CD4-positive, alpha-beta T cell (primary cell): ENCODE results near the gene PDSS2. TPM values are rescaled to one million over a fixed set of nuclear protein-coding genes. Genes with fewer than 3 reads are reported as not detected.

ENCODE experiments used
- ATAC-seq: fragments of 200-7000 bp; cut with Tn5 transposase; one replicate; pipeline ENCODE4 v1.10.0; 2022; ENCODE audit warnings: mild to moderate bottlenecking; ENCODE audit not compliant: poor library complexity
- CTCF ChIA-PET: fragments of 350-600 bp; sonication (Branson Sonifier 250); formaldehyde crosslinking; loops from one replicate; lab custom pipeline; 2021; ENCODE audit warnings: antibody characterized with exemption, inconsistent platforms; lab: Charles Lee
- POLR2A ChIA-PET: fragments of 350-600 bp; sonication (Branson Sonifier 250); formaldehyde crosslinking; loops from one replicate; lab custom pipeline; 2021; ENCODE audit warnings: antibody characterized with exemption, inconsistent platforms; lab: Charles Lee
- DNase-seq, 14 experiments: peaks; one replicate each; pipeline ENCODE4 v3.0.0-alpha.2; 2013 to 2020; ENCODE audit warnings: mixed read lengths in 2 of 14
- H3K27ac ChIP-seq, 2 donors: one replicate each; pipeline versions ENCODE4 v1.5.1 to v1.7.0; 2013; ENCODE audit warnings: low read length in 2 of 2, low read depth in 1 of 2, mild to moderate bottlenecking in 1 of 2
- H3K27me3 ChIP-seq, 2 experiments: 1 replicate in 1 of 2; 2 replicates in 1 of 2; pipeline versions ENCODE4 v1.6.1 to v1.7.0; 2013; ENCODE audit warnings: low read length in 2 of 2, control low read depth in 1 of 2, mild to moderate bottlenecking in 1 of 2, moderate library complexity in 1 of 2; ENCODE audit not compliant: insufficient read depth in 2 of 2, control insufficient read depth in 1 of 2
- H3K36me3 ChIP-seq: one replicate; pipeline ENCODE4 v1.6.1; 2013; ENCODE audit warnings: low read length, control low read depth; ENCODE audit not compliant: insufficient read depth
- H3K4me1 ChIP-seq: one replicate; pipeline ENCODE4 v1.6.1; 2013; ENCODE audit warnings: low read length, control low read depth; ENCODE audit not compliant: insufficient read depth
- H3K4me3 ChIP-seq: one replicate; pipeline ENCODE4 v1.5.1; 2013; ENCODE audit warnings: mild to moderate bottlenecking, low read length, moderate library complexity
- H3K9me3 ChIP-seq, 2 experiments: 1 replicate in 1 of 2; 2 replicates in 1 of 2; pipeline versions ENCODE4 v1.6.1 to v1.7.0; 2013; ENCODE audit warnings: low read length in 2 of 2, mild to moderate bottlenecking in 2 of 2, control low read depth in 1 of 2, moderate library complexity in 1 of 2; ENCODE audit not compliant: control insufficient read depth in 1 of 2, insufficient read depth in 1 of 2
- H3K27ac Mint-ChIP-seq: one replicate; pipeline ENCODE4 v1.8.0; 2020; ENCODE audit warnings: mixed read lengths
- H3K27me3 Mint-ChIP-seq: one replicate; pipeline ENCODE4 v1.8.0; 2021; ENCODE audit warnings: mixed read lengths
- H3K36me3 Mint-ChIP-seq: one replicate; pipeline ENCODE4 v1.8.0; 2021; ENCODE audit warnings: low read depth, mixed read lengths
- H3K4me1 Mint-ChIP-seq: one replicate; pipeline ENCODE4 v1.8.0; 2021; ENCODE audit warnings: low read depth, mixed read lengths
- H3K4me3 Mint-ChIP-seq: one replicate; pipeline ENCODE4 v1.8.0; 2020; ENCODE audit warnings: mild to moderate bottlenecking, mixed read lengths
- H3K9me3 Mint-ChIP-seq: one replicate; pipeline ENCODE4 v1.8.0; 2020; ENCODE audit warnings: mixed read lengths
- intact Hi-C, 2 experiments: fragments of 100-400 bp; cut with DNase I in 1 of 2; cut with micrococcal nuclease in 1 of 2; formaldehyde crosslinking; loops; one replicate each; pipeline versions ENCODE4 v1.15.1 to v1.9.0; 2023 to 2025; cut with DNase I, micrococcal nuclease
- total RNA-seq, 174 experiments: library from RNA in 2 of 174; stranded (reverse) in 2 of 174; gene quantifications; one replicate each; pipeline ENCODE4 v1.2.3 and lab custom pipeline; 2021 to 2026
- TF ChIP-seq, protein P1 (sequence below): fragments of 200-600 bp; IDR thresholded peaks from one replicate; pipeline ENCODE4 v1.8.0; 2022; ENCODE audit warnings: antibody characterized with exemption, mild to moderate bottlenecking

PDSS2 gene
- total RNA-seq, 2 experiments from 2014 or later: 5.8 to 6.6 TPM

DNA sequence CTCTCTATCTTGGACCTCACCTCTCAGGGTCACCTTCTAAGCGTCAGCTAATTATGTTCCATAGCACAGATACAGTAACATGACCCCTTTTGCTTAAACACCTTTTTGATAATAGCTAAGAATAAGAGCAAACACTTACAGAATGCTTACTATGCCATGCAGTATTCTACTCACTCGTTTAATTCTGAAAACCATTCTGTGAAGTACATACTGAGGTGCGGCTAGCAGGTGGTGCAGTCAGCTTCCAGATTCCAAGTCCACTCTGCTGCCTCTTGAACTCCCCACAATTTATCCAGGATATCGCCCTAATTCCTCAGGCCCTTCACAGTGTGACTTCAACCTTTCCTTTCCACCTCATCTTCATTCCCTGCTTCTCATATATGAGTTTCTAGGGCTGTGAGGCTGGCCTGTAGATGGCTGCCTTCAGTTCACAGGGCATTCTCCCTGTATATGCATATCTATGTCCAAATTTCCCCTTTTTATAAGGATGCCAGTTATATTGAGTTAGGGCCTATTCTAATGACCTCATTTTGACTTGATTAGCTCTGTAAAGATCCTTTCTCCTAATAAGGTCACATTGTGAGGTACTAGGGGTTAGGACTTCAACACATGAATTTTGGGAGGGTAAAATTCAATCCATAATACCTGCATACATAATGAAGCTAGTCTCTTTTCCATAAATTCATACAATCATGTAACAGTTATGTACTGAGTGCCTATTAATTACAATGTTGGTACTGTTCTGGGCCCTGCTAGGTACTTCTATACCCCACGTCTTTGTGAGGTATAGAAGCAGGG, 130.1 kb downstream of the PDSS2 start:
- Histone ChIP-seq H3K9me3 (no peaks in the 10 kb centered on the region), H3K27ac (no peak overlapping the region), H3K27me3 (no peaks in the 10 kb centered on the region), H3K4me3 (no peak overlapping the region), H3K36me3 (peaks cover 15% of the 10 kb centered on the region), H3K4me1 (no peaks in the 10 kb centered on the region)
- ATAC-seq (no peak), DNase-seq (no peak)
- ChIA-PET POLR2A (interaction anchor here (0.6 kb wide), 1 partner anchor 488 kb away, joined by 4 read pairs; no protein-coding TSS in a partner anchor), CTCF (no interaction called here)
- intact Hi-C loops: no loop called here
- no peak overlapping the region for H3K27ac Mint-ChIP-seq
- no peak overlapping the region for H3K4me3 Mint-ChIP-seq
- H3K36me3 Mint-ChIP-seq: peaks cover 29% of the 10 kb centered on the region
- H3K27me3 Mint-ChIP-seq: no peaks in the 10 kb centered on the region
- H3K9me3 Mint-ChIP-seq: no peaks in the 10 kb centered on the region
- peaks cover 19% of the 10 kb centered on the region for H3K4me1 Mint-ChIP-seq
- TF ChIP-seq, protein P1, sequence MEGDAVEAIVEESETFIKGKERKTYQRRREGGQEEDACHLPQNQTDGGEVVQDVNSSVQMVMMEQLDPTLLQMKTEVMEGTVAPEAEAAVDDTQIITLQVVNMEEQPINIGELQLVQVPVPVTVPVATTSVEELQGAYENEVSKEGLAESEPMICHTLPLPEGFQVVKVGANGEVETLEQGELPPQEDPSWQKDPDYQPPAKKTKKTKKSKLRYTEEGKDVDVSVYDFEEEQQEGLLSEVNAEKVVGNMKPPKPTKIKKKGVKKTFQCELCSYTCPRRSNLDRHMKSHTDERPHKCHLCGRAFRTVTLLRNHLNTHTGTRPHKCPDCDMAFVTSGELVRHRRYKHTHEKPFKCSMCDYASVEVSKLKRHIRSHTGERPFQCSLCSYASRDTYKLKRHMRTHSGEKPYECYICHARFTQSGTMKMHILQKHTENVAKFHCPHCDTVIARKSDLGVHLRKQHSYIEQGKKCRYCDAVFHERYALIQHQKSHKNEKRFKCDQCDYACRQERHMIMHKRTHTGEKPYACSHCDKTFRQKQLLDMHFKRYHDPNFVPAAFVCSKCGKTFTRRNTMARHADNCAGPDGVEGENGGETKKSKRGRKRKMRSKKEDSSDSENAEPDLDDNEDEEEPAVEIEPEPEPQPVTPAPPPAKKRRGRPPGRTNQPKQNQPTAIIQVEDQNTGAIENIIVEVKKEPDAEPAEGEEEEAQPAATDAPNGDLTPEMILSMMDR: no peak

DNA sequence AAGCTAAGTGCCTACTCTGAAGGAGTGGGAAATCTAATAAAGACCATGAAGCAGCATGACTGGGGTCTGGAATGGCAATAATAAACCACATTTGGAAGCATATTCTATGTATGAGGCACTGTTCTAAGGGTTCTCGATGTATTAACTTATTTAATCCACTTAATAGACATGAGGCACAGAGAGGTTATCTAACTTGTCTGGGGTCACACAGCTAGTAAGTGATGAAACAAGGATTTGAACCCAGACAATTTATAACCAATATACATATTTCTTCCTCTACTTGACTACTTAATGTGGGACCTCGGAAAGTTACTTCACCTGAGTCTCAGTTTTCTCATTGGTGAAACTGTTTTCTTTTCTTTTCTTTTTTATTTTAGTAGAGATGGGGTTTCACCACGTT, 131.3 kb downstream of the PDSS2 start:
- peaks cover 19% of the 10 kb centered on the region for H3K4me1 Mint-ChIP-seq
- no peaks in the 10 kb centered on the region for H3K9me3 Mint-ChIP-seq
- H3K27me3 Mint-ChIP-seq: no peaks in the 10 kb centered on the region
- Histone ChIP-seq H3K4me1 (no peaks in the 10 kb centered on the region), H3K27ac (no peak overlapping the region), H3K9me3 (no peaks in the 10 kb centered on the region), H3K36me3 (peaks cover 7% of the 10 kb centered on the region), H3K4me3 (no peak overlapping the region), H3K27me3 (no peaks in the 10 kb centered on the region)
- ATAC-seq (no peak), DNase-seq (no peak)
- peaks cover 20% of the 10 kb centered on the region for H3K36me3 Mint-ChIP-seq
- TF ChIP-seq, protein P1: no peak
- POLR2A ChIA-PET: no interaction called here
- no peak overlapping the region for H3K4me3 Mint-ChIP-seq
- CTCF ChIA-PET: no interaction called here
- intact Hi-C loops: no loop called here
- H3K27ac Mint-ChIP-seq: no peak overlapping the region

DNA sequence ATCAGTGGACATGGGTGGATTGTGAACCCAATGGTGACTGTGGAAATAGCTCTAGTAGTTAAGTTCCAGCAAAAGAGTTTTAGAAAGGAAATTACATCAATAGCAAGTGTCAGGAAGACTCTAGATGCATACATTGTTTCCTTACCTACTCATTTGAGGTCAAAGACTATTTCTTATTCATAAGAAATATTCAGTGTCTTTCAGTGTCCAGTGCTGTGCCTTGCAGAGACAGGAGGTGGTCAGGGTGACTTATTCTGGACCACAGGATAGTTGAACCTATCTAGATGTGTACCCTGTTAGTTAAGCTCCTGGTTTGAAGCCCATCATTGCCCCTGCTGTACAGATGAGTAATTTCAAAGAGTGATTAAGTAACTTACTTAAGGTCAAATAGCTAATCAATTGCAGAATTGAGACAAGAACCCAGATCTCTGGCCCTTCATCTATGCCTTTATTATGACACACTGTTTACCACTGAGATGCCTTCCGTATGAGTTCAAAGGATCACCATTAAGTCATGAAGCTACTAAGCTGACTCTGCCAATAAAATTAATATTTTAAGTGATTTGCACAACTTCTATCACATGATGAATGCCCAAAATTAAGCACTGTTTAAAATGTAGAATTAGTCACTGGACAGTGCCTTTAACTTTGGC, 136.1 kb downstream of the PDSS2 start:
- CTCF ChIA-PET: no interaction called here
- DNase-seq (no peak), ATAC-seq (no peak)
- POLR2A ChIA-PET: no interaction called here
- Histone ChIP-seq H3K27ac (no peak overlapping the region), H3K4me1 (no peaks in the 10 kb centered on the region), H3K36me3 (peaks cover 6% of the 10 kb centered on the region), H3K9me3 (no peaks in the 10 kb centered on the region), H3K4me3 (no peak overlapping the region), H3K27me3 (no peaks in the 10 kb centered on the region)
- TF ChIP-seq, protein P1: no peak
- no peaks in the 10 kb centered on the region for H3K4me1 Mint-ChIP-seq
- H3K9me3 Mint-ChIP-seq: no peaks in the 10 kb centered on the region
- intact Hi-C loops: no loop called here
- no peak overlapping the region for H3K27ac Mint-ChIP-seq
- H3K4me3 Mint-ChIP-seq: no peak overlapping the region
- H3K27me3 Mint-ChIP-seq: no peaks in the 10 kb centered on the region
- no peaks in the 10 kb centered on the region for H3K36me3 Mint-ChIP-seq
